ENCODE measurements around the gene CETN2. TPM values are rescaled to one million over a fixed set of nuclear protein-coding genes. Genes with fewer than 3 reads are reported as not detected.

Gene CETN2
- total RNA-seq (2021; ENCODE audit: unreplicated experiment) = 63.3 TPM
- polyA plus RNA-seq (2012; ENCODE audit: insufficient read length) = 52.5 TPM
- percentile 75 among the genes with signal in this experiment for Bru-seq, nascent RNA
- percentile 86 among the genes with signal in this experiment for BruChase-seq, experiment 1, labeled RNA remaining after a 2-hour chase
- percentile 93 among the genes with signal in this experiment for BruChase-seq, experiment 2, labeled RNA remaining after a 6-hour chase
- long read RNA-seq, transcript CETN2-201 (5 exons, 1,454 nt) = major isoform, 49 of 53 reads
- long read RNA-seq, partial matches to known transcripts = 4 of 53 reads
- long read RNA-seq, other reads (novel, unspliced or antisense) = 0 of 53 reads

DNA sequence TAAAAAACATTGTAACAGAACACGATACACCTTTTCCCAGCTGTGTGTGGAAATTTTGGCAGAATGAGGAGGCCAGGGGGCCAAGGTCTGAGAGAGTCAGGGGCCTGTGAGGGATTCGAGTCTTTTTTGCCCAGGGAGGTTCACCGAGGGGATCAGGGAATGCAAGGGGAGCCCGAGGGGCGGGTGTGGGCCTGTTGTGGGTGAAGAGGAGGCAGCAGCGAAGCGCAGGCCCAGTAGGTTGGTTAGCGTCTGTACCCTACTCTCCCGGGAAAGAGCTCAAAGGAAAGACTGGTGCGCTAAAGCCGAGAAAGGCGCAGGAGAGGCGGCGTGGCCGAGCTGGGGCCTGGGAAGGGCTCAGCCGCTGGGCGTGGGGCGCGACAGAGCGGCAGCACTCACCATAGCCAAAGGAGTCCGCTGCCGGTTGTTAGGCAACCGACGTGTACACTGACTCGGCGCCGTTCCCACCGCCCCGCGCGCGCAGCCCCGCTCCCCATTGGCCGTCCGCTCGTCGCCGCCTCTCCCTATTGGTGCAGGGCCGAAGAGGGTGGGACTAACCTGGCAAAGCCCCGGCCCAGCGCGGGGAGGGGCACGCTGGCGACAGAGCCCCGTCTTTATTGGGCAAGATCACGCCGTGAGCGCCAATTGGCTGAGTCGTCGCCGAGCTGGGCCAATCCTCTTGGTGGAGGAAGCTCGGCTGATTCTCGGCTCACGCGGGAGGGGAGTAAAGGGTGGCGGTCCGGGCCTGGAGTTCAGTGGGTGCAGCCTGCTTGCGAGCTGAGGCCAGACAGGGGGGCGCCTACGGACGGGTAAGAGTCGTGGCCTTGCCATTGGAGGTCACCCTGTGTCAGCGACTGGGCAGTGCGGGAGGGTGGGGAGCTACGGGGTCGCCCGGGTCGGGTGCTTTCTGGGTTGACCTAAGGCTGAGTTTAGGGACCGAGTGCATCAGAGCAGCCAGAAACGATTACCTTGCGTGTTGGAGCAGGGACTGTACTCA, at the start of gene CETN2, which contains the start of gene NSDHL:
CETN2 (minus strand) TSS at position 446 of the 994 bp plus-strand sequence; CDS start at position 399, 47 bp downstream.
NSDHL (plus strand) TSS at position 752 of the 994 bp plus-strand sequence. CDS start 15,262 bp downstream, outside the sequence.
- in situ Hi-C loops (cut with HindIII; ENCODE audit: low pct_unique_long_range_greater_than_20kb, low sequenced_read_pairs) (no loop called here), intact Hi-C loops (cut with micrococcal nuclease; ENCODE audit: unreplicated experiment) (no loop called here)
- H3K27ac ChIP-seq (ENCODE audit: low read length) = peak within 1 kb of the TSS; percentile 93
- no TSS peak for BruUV-seq (replicated peaks)
- POLR2A ChIA-PET = interaction anchor here (0.6 to 0.7 kb wide), 2 partner anchors 14 to 1662 kb away, joined by 3 to 12 read pairs; no protein-coding TSS in a partner anchor
- no peaks in the 10 kb centered on the region for H3K36me3 ChIP-seq (ENCODE audit: control insufficient read depth, insufficient read depth, low read length)
- H3K9me3 ChIP-seq (ENCODE audit: control insufficient read depth, insufficient read depth, low read depth, low read length) = no peaks in the 10 kb centered on the region
- H3K27me3 ChIP-seq (ENCODE audit: control insufficient read depth, insufficient read depth, low read length) = no peaks in the 10 kb centered on the region
- DNase-seq (ENCODE audit: low read depth, low spot score) (peak; percentile 89), ATAC-seq (peak; percentile 99)
- no peak for TF ChIP-seq TCF7L2 (IDR thresholded peaks at IDR 0.05; ENCODE audit: low read depth, low read length)
- peak; percentile 83 for TF ChIP-seq POLR2AphosphoS5 (IDR thresholded peaks at IDR 0.05; ENCODE audit: low read depth, low read length)
- TF ChIP-seq CTCF (IDR thresholded peaks at IDR 0.05) = no peak
- TF ChIP-seq, protein P1, sequence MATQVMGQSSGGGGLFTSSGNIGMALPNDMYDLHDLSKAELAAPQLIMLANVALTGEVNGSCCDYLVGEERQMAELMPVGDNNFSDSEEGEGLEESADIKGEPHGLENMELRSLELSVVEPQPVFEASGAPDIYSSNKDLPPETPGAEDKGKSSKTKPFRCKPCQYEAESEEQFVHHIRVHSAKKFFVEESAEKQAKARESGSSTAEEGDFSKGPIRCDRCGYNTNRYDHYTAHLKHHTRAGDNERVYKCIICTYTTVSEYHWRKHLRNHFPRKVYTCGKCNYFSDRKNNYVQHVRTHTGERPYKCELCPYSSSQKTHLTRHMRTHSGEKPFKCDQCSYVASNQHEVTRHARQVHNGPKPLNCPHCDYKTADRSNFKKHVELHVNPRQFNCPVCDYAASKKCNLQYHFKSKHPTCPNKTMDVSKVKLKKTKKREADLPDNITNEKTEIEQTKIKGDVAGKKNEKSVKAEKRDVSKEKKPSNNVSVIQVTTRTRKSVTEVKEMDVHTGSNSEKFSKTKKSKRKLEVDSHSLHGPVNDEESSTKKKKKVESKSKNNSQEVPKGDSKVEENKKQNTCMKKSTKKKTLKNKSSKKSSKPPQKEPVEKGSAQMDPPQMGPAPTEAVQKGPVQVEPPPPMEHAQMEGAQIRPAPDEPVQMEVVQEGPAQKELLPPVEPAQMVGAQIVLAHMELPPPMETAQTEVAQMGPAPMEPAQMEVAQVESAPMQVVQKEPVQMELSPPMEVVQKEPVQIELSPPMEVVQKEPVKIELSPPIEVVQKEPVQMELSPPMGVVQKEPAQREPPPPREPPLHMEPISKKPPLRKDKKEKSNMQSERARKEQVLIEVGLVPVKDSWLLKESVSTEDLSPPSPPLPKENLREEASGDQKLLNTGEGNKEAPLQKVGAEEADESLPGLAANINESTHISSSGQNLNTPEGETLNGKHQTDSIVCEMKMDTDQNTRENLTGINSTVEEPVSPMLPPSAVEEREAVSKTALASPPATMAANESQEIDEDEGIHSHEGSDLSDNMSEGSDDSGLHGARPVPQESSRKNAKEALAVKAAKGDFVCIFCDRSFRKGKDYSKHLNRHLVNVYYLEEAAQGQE (IDR thresholded peaks at IDR 0.05; ENCODE audit: insufficient read depth in 1 of 2, low read depth in 2 of 2, low read length in 1 of 2) = no peak
- TF ChIP-seq SIN3A (IDR thresholded peaks at IDR 0.05; ENCODE audit: borderline replicate concordance, insufficient read depth, low read depth, low read length) = peak; percentile 22; the same call in 1 of the 2 replicates
- peaks cover 13% of the 10 kb centered on the region; the same call in 1 of the 2 replicates for H3K4me1 ChIP-seq (ENCODE audit: control insufficient read depth, insufficient read depth, low read length)
- H3K4me3 ChIP-seq (ENCODE audit: low read depth in 2 of 2, low read length in 2 of 2) = peak within 1 kb of the TSS; percentile 93 to 96
- CTCF ChIA-PET = no interaction called here

DNA sequence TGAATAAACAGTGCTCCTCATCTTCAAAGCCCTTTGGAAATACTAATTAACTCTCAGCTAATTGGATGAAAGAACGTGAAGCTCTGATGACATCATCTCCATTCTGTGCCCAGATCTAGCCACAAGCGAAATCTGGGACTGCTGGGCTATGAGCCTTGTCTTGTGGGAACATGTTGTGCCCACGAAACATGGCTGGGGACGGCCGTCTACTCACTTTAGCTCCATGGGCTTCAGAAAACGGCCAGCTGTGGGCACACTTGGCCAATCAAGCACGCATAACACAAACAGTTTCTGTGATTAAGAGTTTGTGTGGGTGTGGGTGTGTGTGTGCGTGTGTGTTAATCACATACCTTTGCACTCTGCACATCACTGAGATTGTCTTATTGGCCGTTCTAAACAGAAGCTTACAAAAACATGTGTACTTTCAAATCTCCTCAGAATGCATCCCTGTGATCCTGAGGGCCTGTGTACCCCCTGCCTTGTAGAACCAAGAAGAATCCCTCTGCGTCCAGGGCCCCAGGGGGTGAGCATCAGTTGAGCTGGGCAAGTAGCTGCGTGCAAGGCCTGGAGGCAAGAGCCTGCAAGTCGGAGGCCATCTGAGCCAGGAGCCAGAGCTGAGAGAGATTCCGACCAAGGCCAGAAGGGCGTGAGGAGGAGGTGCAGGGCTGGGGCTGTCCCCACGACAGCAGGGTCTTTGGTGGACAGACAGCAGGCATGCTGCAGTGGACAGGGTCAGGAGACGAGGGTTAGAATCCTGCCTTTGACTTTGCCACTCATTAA, 48.6 kb upstream of the CETN2 start:
- intact Hi-C loops (cut with micrococcal nuclease; ENCODE audit: unreplicated experiment) (no loop called here), in situ Hi-C loops (cut with HindIII; ENCODE audit: low pct_unique_long_range_greater_than_20kb, low sequenced_read_pairs) (no loop called here)

More for the DNA sequence above, 48.6 kb upstream of the CETN2 start:
- Histone ChIP-seq H3K4me3 (ENCODE audit: low read depth in 2 of 2, low read length in 2 of 2) (no peak overlapping the region), H3K4me1 (ENCODE audit: control insufficient read depth, insufficient read depth, low read length) (no peaks in the 10 kb centered on the region), H3K9me3 (ENCODE audit: control insufficient read depth, insufficient read depth, low read depth, low read length) (no peaks in the 10 kb centered on the region), H3K27ac (ENCODE audit: low read length) (no peak overlapping the region), H3K27me3 (ENCODE audit: control insufficient read depth, insufficient read depth, low read length) (no peaks in the 10 kb centered on the region), H3K36me3 (ENCODE audit: control insufficient read depth, insufficient read depth, low read length) (no peaks in the 10 kb centered on the region)
- ChIA-PET POLR2A (interaction anchor here (0.6 kb wide), 1 partner anchor 15 kb away, joined by 4 read pairs; no protein-coding TSS in a partner anchor), CTCF (no interaction called here)
- no peak for DNase-seq (ENCODE audit: low read depth, low spot score)
- TF ChIP-seq POLR2AphosphoS5 (IDR thresholded peaks at IDR 0.05; ENCODE audit: low read depth, low read length) = no peak
- no peak for TF ChIP-seq SIN3A (IDR thresholded peaks at IDR 0.05; ENCODE audit: borderline replicate concordance, insufficient read depth, low read depth, low read length)
- TF ChIP-seq TCF7L2 (IDR thresholded peaks at IDR 0.05; ENCODE audit: low read depth, low read length) = no peak
- TF ChIP-seq, protein P1 (IDR thresholded peaks at IDR 0.05; ENCODE audit: insufficient read depth in 1 of 2, low read depth in 2 of 2, low read length in 1 of 2) = no peak
- TF ChIP-seq CTCF (IDR thresholded peaks at IDR 0.05) = no peak
- no TSS peak for BruUV-seq (replicated peaks)
- no peak; the same call in 1 of the 2 replicates for ATAC-seq

All from Panc1 (cell line).